GM12891 (cell line): ENCODE data around the gene AAR2.

Source experiments
- DNase-seq: peaks from one replicate; pipeline ENCODE4 v3.0.0; 2011; ENCODE audit warnings: low spot score; ENCODE audit not compliant: insufficient read length
- FAIRE-seq: peaks from 2 replicates; lab custom pipeline; 2011; peaks lifted over from hg19 to GRCh38; lab: Jason Lieb, UNC
- PAX5 ChIP-seq: IDR thresholded peaks from 2 replicates; pipeline ENCODE4 v1.6.1; 2011; ENCODE audit warnings: low read length, moderate library complexity, mild to moderate bottlenecking; ENCODE audit not compliant: insufficient read depth, severe bottlenecking
- POLR2A ChIP-seq: IDR thresholded peaks from 2 replicates; pipeline ENCODE4 v1.6.1; 2011; ENCODE audit warnings: low read depth, low read length, control low read depth
- POLR2AphosphoS5 ChIP-seq: IDR thresholded peaks from 2 replicates; pipeline ENCODE4 v1.6.1; 2011; ENCODE audit warnings: low read depth, low read length, control low read depth
- POU2F2 ChIP-seq: IDR thresholded peaks from 2 replicates; pipeline ENCODE4 v1.6.1; 2011; ENCODE audit warnings: low read depth, mild to moderate bottlenecking, control low read depth, low read length, moderate library complexity
- SPI1 ChIP-seq: IDR thresholded peaks from 2 replicates; pipeline ENCODE4 v1.6.1; 2011; ENCODE audit warnings: low read depth, low read length, control low read depth
- TAF1 ChIP-seq: IDR thresholded peaks from 2 replicates; pipeline ENCODE4 v1.6.1; 2011; ENCODE audit warnings: low read depth, low read length, control low read depth

Gene AAR2

DNA sequence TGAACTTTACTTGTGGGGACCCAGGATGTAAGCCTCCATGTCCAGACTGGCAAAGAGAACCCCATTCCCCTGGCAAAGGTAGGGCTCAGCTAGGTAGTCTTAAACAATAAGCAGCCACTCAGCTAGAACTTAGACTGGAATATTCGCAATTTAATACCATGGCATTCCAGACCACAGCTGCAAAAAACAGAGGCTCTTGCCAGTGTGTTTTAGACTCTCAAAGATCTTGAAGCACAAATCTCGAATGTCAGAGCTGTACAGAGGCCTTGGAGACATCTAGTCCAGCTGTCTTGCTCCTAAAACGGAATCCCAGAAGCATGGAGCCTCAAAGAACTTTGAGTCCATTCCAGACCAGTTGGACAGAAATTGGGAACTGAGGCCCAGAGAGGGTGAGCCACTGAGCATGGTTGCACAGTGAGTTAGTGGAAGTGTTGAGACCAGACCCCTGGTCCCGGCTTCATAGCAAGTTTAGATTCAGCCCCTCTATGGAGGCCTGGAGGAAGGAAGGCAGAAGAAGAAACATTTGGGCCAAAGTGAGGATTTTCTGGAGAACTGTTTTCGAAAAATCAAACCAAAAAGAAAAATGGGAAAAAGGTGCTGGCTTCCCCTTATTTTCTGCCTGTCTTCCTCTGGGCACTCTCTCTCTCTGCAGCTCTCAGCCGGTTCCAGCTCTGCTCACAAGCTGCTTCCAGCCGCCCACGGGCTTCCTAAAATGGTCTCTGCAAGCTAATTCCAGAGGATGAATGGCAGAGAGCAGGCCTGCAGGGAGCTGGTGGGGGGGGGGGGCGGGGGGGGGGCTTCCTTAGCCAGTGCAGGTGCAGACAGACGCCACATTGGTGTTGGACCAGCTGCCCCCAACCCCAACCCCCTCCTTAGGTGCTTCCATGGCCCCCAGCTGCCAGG lies 32.4 kb downstream of the AAR2 start:
- DNase-seq (no peak), FAIRE-seq (no peak)
- TF ChIP-seq SPI1 (no peak), POU2F2 (no peak), POLR2A (no peak), POLR2AphosphoS5 (no peak), PAX5 (no peak), TAF1 (no peak)

DNA sequence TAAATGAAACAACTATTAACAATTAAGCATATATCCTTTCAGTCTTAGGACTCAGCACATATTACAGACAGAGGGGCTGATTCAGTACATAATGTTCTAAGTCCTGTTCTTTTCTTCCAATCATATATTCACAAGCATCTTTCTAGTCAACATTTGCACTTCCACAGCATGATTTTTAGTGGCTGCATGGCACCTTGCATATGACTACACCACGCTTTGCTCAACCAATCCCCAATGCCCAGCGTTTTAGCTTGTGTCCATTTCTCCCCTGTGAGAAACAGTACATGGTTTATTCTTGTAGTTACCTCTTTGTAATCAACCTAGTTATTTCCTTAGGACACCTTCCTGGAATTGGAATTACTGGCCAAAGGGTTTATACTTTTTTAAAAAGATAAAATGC lies 33.2 kb downstream of the AAR2 start:
- DNase-seq (no peak), FAIRE-seq (no peak)
- TF ChIP-seq SPI1, result no peak
- TF ChIP-seq PAX5, result no peak
- no peak for TF ChIP-seq POU2F2
- TF ChIP-seq TAF1, result no peak
- TF ChIP-seq POLR2A, result no peak
- TF ChIP-seq POLR2AphosphoS5, result no peak

DNA sequence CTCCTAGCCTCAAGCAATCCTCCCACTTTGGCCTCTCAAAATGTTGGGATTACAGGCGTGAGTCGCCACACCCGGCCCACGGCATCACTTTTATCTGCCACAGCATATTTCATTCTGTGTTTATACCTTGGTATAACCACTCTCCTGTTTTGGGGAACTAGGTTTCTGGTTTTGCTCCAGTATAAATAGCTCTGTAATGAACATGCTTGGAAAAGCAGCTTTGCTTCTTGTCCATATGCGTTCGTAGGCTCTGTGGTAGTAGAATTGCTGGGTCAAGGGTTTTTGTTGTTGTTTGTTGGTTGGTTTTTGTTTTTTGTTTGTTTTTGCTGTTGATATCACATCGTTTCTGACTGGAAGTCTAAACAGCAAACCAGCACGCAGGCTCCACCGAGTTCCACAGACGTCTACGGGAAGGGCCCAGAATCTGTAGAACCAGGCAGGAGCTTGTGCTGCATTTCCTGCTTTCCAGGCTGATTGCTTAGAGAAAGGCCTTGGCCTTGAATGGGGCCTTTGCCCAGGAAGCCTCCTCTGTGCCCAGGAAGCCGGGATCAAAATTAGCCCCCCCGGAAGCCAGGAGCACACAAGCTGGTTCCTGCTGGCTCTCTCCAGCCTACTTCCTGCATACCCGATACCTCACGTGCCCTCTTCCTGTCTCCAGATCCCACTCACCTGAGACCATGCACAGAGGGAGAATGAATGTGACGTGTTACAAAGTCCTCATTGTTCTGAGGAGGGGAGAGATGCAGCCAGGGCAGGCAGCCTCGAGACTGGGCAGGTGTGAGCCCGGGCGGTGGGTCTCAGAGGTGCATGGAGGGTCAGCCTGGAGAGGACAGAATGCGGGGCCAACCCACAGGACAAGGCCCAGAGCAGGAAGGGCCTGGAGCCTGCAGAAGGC lies 34.7 kb downstream of the AAR2 start:
- DNase-seq, result no peak
- FAIRE-seq, result no peak
- TF ChIP-seq SPI1 (no peak), TAF1 (no peak), POLR2A (no peak), POU2F2 (no peak), POLR2AphosphoS5 (no peak), PAX5 (no peak)

DNA sequence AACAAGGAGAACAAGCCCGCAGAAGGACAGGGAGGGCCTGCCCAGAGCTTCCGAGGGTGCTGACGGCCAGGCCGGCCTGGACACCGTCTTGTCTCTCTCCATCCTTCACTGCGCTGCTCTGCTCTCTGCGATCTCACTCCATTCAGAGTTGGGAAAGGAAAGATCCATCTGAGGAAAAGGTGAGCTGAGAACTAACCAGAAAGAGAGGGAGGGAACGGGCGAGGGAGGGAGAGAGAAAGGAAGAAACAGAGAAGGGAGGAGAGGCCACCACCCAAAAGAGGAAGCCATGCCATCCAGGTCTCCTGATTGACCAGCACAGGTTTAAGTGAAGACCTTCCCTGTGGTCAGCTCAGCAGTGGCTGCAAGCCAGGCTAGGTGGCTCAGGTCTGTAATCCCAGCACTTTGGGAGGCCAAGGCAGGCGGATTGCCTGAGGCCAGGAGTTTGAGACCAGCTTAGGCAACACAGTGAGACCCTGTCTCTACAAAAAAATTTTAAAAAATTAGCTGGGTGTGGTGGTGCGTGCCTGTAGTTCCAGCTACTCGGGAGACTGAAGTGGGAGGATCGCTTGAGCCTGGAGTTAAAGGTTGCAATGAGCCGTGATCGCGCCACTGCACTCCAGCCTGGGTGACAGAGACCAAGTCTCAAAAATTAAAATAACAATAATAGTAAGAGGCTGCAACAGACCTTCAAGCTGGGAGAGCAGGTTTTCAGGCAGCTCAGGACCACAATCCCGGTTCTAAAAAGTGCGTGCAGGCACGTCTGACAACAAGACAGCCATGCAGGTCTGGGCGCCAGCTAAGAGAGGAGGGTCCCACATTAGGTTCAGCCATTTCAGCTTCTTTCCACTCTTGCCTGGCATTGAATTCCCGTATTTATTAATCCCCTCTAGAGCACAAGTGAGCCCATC lies 35.6 kb downstream of the AAR2 start:
- TF ChIP-seq TAF1 (no peak), SPI1 (no peak), POLR2AphosphoS5 (no peak), POLR2A (no peak), POU2F2 (no peak), PAX5 (no peak)
- FAIRE-seq (no peak), DNase-seq (no peak)

DNA sequence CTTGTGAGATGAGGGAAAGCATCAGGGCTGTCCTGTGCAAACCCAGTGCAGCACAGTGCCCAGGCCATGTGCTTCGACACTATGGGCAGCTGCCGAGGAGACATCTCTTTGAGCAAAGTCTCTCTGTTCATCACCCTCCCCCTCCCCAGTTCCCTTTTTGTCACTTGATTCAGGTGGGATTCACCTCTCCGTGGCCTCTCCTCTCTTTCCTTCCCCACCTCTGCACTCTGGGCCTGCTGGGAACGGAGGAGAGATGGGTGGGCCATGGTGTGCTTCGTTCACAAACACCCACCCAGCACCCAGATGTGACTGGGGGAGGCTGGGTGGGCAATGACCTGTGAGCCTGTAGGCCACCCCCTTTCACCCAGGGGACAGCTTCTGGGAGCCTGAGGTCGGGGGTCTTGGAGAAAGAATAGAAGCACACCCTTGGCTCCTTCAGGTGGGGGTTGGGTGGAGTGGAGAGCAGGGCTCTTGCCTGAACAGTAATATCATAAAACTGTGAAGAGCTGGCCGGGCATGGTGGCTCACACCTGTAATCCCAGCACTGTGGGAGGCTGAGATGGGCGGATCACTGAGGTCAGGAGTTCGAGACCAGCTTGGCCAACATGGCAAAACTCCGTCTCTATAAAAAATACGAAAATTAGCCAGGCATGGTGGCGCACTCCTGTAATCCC lies 36.4 kb downstream of the AAR2 start:
- TF ChIP-seq SPI1 (no peak), PAX5 (no peak), TAF1 (no peak), POLR2AphosphoS5 (no peak), POLR2A (no peak), POU2F2 (no peak)
- FAIRE-seq, result no peak
- DNase-seq, result no peak

DNA sequence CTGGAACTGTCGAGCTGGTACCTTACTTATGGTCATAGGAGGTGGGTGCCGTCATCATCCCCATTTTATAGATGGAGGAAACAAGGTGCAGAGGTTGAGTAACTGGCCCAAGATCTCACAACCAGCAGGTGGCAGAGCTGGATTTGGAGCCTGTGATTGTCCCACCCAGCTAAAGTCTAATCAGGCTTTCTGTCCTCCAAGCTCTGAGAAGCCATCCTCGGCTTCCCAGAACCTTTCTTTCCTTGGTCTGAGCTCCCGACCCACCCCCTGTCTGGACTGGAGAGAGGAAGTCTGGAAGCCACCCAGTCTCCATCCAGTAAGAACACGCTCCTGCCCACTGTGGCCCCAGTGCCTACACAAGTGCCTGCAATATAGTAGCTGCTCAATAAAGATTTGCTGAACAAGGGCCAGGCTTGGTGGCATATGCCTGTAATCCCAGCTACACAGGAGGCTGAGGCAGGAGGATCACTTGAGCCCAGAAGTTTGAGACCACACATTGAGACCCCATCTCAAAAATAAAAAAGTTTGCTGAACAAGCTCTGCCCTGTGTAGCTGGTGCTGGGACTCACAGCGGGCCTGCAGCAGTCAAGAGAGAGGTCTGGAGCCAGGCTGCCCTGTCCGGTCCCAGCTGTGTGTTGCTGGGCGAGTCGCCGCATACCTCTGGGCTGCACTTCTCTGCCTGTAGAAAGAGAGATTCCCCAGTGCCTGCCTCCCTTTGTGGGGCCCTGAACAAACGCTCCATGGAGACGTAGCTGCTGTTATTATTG lies 37.3 kb downstream of the AAR2 start:
- DNase-seq (no peak), FAIRE-seq (no peak)

DNA sequence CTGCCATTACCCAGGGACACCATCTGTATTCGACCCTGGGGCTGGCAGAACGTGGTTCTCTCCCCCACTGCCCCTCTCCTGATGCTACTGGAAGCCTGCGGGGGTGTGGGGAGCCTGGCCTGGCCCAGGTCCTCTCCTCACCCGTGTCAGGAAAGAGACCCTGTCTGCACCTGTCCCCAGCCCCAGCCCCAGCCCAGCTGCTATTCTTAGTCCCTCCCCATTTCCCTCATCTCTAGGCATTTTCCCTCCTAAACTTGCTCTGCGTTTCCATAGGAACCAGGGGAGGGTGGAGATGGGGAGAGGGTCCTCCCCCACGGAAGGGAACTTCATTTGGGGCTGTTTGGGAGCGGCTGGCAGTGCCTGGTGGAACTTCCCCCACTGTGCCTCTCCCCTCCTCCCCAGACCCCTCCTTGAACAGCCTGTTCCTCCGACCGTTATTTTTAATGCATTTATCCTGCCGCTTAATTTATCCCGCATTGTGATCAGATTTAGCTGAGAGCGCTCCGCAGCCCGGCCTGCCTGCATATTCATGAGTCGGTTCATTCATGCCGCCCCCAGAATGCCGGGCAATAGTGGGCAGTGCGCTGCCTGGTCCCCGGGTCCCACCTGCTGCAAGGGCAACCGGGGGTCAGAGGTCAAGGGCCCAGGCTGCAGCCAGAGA lies 38.0 kb downstream of the AAR2 start:
- no peak for DNase-seq
- FAIRE-seq, result no peak

More for the DNA sequence above, 37.3 kb downstream of the AAR2 start:
- TF ChIP-seq PAX5, result no peak
- no peak for TF ChIP-seq POLR2AphosphoS5

More for the DNA sequence above, 38.0 kb downstream of the AAR2 start:
- no peak for TF ChIP-seq PAX5
- TF ChIP-seq TAF1, result no peak
- TF ChIP-seq POLR2AphosphoS5, result no peak
- no peak for TF ChIP-seq SPI1
- no peak for TF ChIP-seq POU2F2
- no peak for TF ChIP-seq POLR2A
